GM19328 (cell line): ENCODE measurements around the gene KDM8.

Experiments used
- ATAC-seq: cut with Tn5 transposase; IDR thresholded peaks from one replicate; pipeline ENCODE4 v1.9.1; 2021; ENCODE audit warnings: mild to moderate bottlenecking, moderate library complexity; ENCODE audit not compliant: unreplicated experiment

Gene KDM8

GRCh38 chr16:27214084-27214961 lies 11.0 kb downstream of the KDM8 start:
- ATAC-seq, result no peak

GRCh38 chr16:27215660-27216059 lies 12.3 kb downstream of the KDM8 start:
- ATAC-seq, result no peak

DNA sequence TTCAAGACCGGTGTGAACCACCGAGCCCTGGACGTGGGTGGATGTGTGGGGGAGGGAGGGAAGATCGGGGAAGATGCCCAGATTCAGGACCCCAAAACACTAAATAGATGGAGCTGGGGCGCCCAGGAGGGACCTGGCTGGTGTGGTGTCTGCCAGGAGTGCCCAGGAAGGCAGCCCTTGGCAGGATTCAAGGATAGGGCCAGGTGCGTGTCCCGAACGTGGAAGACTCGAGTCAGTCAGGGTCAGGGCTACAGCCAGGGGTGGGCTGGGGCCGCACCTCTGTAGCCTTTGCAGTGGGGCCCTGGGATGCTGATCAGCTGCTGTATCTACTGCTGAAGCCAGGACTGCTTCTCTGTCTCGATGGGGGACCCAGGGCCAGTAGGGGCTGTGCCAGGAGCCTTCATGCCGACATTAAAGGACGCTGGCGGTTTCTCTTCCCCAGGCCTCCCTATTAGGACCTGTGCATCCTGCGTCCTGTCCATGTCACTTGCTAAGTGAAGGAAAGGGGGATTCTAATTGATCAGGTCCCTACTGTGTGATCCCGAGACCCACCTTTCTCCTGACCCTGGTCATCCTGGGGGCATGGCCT lies 13.1 kb downstream of the KDM8 start:
- ATAC-seq, result no peak

GRCh38 chr16:27217256-27217655 lies 13.9 kb downstream of the KDM8 start:
- no peak for ATAC-seq

DNA sequence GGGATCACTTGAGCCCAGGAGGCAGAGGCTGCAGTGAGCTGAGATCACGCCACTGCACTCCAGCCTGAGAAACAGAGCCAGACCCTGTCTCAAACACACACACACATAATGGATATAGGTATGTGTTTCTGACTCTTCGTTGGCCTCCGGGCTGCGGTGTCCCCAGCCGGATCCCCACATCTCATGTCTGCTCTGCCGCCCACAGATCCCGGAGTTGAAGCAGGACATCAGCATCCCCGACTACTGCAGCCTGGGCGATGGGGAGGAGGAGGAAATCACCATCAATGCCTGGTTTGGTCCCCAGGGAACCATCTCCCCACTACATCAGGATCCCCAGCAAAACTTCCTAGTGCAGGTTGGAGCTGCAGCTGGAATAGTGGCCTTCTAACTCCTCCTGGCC lies 15.4 kb downstream of the KDM8 start:
- ATAC-seq, result no peak

DNA sequence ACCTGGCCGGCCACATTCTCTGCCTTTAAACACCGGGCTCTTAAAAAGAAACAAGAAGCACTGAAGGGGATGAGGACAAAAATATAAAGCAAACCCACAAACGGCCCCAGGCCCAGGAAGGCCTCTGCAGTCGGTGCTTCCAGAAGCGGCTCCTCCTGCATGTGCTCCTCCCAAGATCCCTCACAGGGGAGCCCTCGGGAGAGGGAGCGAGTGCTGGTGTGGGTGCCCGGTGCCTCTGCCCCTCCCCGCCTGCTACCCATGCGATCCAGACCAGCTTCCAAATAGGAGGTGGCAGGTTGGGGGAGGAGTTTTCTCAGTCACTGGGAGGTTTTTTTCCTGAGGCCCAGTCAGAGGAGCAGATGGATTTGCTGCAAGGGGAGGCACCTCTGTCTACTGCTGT lies 15.8 kb downstream of the KDM8 start:
- ATAC-seq, result no peak

DNA sequence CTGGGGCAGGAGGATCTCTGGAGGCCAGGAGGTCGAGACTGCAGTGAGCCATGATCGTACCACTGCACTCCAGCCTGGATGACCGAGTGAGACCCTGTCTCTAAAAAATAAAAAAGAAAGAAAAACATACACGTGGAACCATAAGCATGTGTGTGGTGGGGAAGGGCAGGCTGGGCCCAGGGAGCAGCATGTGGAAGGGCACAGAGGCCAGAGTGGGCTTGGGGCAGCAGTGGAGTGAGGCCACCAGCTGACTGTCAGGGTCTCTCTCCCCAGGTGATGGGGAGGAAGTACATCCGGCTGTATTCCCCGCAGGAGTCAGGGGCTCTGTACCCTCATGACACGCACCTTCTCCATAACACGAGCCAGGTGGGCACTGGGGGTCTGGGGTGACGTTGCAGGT lies 16.8 kb downstream of the KDM8 start:
- no peak for ATAC-seq

- ATAC-seq, result no peak
Measured at GRCh38 chr16:27220527-27220926, 17.2 kb downstream of the KDM8 start.

DNA sequence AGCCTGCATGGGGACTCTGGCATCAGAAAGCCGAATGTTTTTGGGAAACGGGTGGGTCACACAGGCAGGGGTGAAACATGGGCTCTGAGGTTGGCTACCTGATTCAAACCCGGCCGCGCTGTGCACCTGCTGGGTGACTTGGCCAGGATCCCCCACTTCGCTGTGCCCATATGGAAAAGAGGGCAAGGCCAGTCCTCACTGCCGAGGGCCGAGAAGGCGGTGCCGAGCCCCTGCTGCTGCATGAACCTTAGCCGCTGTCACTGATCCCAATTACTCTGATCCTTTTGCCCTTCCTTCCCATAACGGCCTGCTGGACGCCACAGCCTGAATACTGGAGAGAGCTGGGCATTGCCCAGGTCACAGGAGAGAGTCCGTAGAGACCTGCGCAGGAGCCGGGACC lies 17.7 kb downstream of the KDM8 start:
- ATAC-seq, result no peak

GRCh38 chr16:27221576-27222248 lies 18.4 kb downstream of the KDM8 start:
- ATAC-seq, result no peak

- no peak for ATAC-seq
Measured at GRCh38 chr16:27222249-27223225, 19.2 kb downstream of the KDM8 start.

- no peak for ATAC-seq
Measured at GRCh38 chr16:27223226-27223610, 19.9 kb downstream of the KDM8 start.

DNA sequence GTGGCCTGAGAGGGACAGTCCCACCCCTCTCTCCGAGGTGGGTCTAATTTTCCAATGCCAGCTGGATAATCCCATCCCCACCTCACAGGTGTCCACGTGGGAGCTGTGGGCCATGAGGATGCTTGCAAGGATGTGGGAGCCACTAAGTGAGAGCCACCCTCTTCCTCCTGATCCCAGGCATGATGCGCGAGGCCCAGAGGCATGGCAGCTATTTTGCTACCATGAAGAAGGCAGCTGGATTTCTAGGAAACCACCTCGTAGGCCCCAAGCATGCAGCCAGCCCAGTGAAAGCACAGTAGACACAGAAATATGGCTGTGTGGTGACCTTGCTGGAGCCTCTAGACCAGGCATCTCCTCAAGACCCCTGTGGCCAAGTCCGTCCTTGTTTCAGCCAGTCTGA lies 20.4 kb downstream of the KDM8 start:
- no peak for ATAC-seq

GRCh38 chr16:27224271-27224737 lies 21.0 kb downstream of the KDM8 start:
- ATAC-seq, result no peak

DNA sequence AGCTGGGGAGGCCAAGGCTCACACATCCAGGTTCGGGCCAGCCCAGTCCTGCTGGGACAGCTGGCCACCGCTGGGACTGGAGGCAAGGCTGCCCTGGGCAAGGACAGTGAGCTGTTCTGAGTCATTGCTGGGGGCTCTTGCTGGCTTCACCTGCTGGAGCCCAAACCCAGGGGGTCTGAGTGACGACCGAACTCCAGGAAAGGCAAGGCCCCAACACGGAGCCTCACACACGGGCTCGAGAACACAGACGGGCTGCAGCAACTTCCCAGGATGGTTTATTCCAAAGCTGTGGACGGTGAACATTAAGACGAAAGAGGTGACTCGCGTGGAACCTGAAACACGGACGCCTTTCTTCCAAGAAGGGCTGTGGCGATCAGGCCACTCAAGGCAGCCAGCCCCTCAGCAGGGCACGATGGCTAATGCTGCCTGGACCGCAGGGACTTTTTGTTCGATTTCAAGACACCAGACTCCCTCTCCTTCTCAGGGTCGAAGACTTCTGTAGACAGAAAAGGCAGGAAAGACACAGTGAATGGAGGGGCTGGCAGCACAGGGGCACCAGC lies 21.5 kb downstream of the KDM8 start:
- ATAC-seq, result no peak

GRCh38 chr16:27225536-27226360 lies 22.4 kb downstream of the KDM8 start:
- no peak for ATAC-seq

GRCh38 chr16:27226476-27226875 lies 23.1 kb downstream of the KDM8 start:
- ATAC-seq, result no peak

DNA sequence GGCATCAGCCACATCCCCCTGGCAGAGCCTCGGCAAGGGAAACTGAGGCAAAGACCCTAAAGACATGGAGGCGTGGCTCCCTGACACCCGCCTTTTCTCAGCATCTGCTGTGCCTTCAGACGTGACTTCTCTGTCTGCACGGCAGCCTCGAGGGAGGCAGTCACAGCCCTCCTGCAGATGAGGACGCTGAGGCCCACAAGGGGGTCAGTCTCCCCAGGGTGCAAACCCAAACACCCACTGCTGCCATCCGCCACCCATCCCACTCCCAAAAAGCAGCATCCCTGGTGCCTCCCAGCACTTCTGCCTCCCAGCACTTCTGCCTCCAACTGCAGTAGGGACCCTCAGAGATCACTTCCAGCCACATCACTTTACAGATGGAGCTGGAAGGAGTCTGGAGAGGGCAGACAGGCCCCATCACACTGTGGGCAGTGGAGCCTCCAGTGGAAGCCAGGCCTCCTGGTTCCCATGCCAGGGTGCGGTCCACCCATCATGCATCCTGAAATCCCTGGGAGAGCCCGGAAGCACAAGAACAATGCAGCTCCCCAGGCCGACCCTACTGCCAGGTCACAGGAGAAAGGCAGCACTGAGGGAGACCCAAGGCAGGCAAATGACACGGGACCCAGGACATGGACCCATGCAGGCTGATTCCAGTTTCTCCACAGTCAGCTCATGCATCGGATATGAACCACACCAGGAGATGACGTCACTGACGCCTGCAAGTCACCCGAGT lies 23.8 kb downstream of the KDM8 start:
- ATAC-seq, result no peak

- no peak for ATAC-seq
Measured at GRCh38 chr16:27228045-27228444, 24.7 kb downstream of the KDM8 start.
